Keratinocyte (primary cell): Measurements from ENCODE around the gene HLA-DMA. TPM values are rescaled to one million over a fixed set of nuclear protein-coding genes. Genes with fewer than 3 reads are reported as not detected.

Source experiments
- DNase-seq: peaks from one replicate; pipeline ENCODE4 v3.0.0-alpha.2; 2011; ENCODE audit warnings: low read depth, missing footprints, low spot score
- FAIRE-seq: peaks from 2 replicates; lab custom pipeline; 2011; peaks lifted over from hg19 to GRCh38; lab: Jason Lieb, UNC
- H2AFZ ChIP-seq: 2 replicates; pipeline ENCODE4 v1.6.0; 2012; ENCODE audit warnings: low read length, control low read depth, inconsistent platforms; ENCODE audit not compliant: control insufficient read depth
- H3K27ac ChIP-seq: 2 replicates; pipeline ENCODE4 v1.5.1; 2011; ENCODE audit warnings: low read length; ENCODE audit not compliant: control insufficient read depth, insufficient read depth
- H3K27me3 ChIP-seq: 3 replicates; pipeline ENCODE4 v1.6.0; 2011; ENCODE audit warnings: low read length; ENCODE audit not compliant: control insufficient read depth, insufficient read depth; ENCODE audit errors: extremely low read depth
- H3K36me3 ChIP-seq, 2 experiments: 2 replicates in 1 of 2; 3 replicates in 1 of 2; pipeline ENCODE4 v1.5.1; 2011; ENCODE audit warnings: low read length in 2 of 2, mild to moderate bottlenecking in 1 of 2; ENCODE audit not compliant: control insufficient read depth in 2 of 2, insufficient read depth in 2 of 2; ENCODE audit errors: extremely low read depth in 1 of 2
- H3K4me1 ChIP-seq: 3 replicates; pipeline ENCODE4 v1.5.1; 2011; ENCODE audit warnings: low read length; ENCODE audit not compliant: control insufficient read depth, insufficient read depth; ENCODE audit errors: extremely low read depth
- H3K4me2 ChIP-seq: 3 replicates; pipeline ENCODE4 v1.6.0; 2011; ENCODE audit warnings: low read depth, low read length; ENCODE audit not compliant: control insufficient read depth, insufficient read depth; ENCODE audit errors: extremely low read depth
- H3K4me3 ChIP-seq, 3 experiments: fragments of 200-600 bp in 1 of 3; sonication (generic) in 1 of 3; 2 replicates in 2 of 3; 3 replicates in 1 of 3; pipeline ENCODE4 v1.5.1; 2011 to 2016; ENCODE audit warnings: low read length in 3 of 3, mild to moderate bottlenecking in 3 of 3, control low read depth in 2 of 3, inconsistent platforms in 1 of 3, low read depth in 1 of 3, mixed read lengths in 1 of 3, mixed run types in 1 of 3, moderate library complexity in 1 of 3; ENCODE audit not compliant: control insufficient read depth in 2 of 3, insufficient read depth in 2 of 3; ENCODE audit errors: extremely low read depth in 1 of 3
- H3K79me2 ChIP-seq: 2 replicates; pipeline ENCODE4 v1.6.0; 2012; ENCODE audit warnings: low read length; ENCODE audit not compliant: control insufficient read depth, insufficient read depth
- H3K9ac ChIP-seq: 3 replicates; pipeline ENCODE4 v1.6.0; 2011; ENCODE audit warnings: low read length; ENCODE audit not compliant: control insufficient read depth, insufficient read depth; ENCODE audit errors: extremely low read depth
- H3K9me1 ChIP-seq: 3 replicates; pipeline ENCODE4 v1.6.0; 2011; ENCODE audit warnings: low read length; ENCODE audit not compliant: control insufficient read depth, insufficient read depth; ENCODE audit errors: extremely low read depth
- H3K9me3 ChIP-seq: 2 replicates; pipeline ENCODE4 v1.5.1; 2012; ENCODE audit warnings: low read depth, low read length; ENCODE audit not compliant: control insufficient read depth
- H4K20me1 ChIP-seq: 3 replicates; pipeline ENCODE4 v1.6.0; 2011; ENCODE audit warnings: low read length; ENCODE audit not compliant: control insufficient read depth, insufficient read depth; ENCODE audit errors: extremely low read depth
- CTCF ChIP-seq, 3 experiments: IDR thresholded peaks in 1 of 3; conservative IDR thresholded peaks in 1 of 3; optimal IDR thresholded peaks in 1 of 3; 2 replicates in 2 of 3; 3 replicates in 1 of 3; pipeline versions ENCODE3 to v1.5.1; 2011; ENCODE audit warnings: low read length in 3 of 3, mild to moderate bottlenecking in 3 of 3, moderate library complexity in 2 of 3, control low read depth in 1 of 3, inconsistent platforms in 1 of 3; ENCODE audit not compliant: insufficient read depth in 2 of 3; ENCODE audit errors: extremely low read depth in 1 of 3
- EZH2 ChIP-seq: IDR thresholded peaks from one replicate; pipeline ENCODE4 v1.6.1; 2012; ENCODE audit warnings: inconsistent platforms, mild to moderate bottlenecking, low read length, moderate library complexity
- dilution Hi-C: fragments of 300-500 bp; cut with MboI; formaldehyde crosslinking; loops from one replicate; pipeline ENCODE4 v1.7.0; 2020; ENCODE audit warnings: low sequenced_read_pairs; ENCODE audit not compliant: extremely low pct_ligation_motif_present
- polyA plus RNA-seq, 5 experiments: library from polyadenylated mRNA; depleted of rRNA in 3 of 5; stranded (reverse) in 3 of 5; stranded (forward) in 1 of 5; unstranded in 1 of 5; fragments of >200 nt; gene quantifications; 1 replicate in 1 of 5; 2 replicates in 3 of 5; 3 replicates in 1 of 5; pipeline versions ENCODE4 v1.2.1 to v1.2.3, GENCODE V29; 2011 to 2012; ENCODE audit warnings: missing spikeins in 2 of 5, low read depth in 1 of 5, low replicate concordance in 1 of 5

HLA-DMA gene
- polyA plus RNA-seq, 1 donor (not counting 4 experiments of a cell fraction or from before 2014, with no cell fraction given): 2.6 TPM

GRCh38 chr6:32941214-32941768, 11.6 kb downstream of the HLA-DMA start:
- no peak for DNase-seq
- no peak overlapping the region for H3K4me3 ChIP-seq
- dilution Hi-C loops: no loop called here
- TF ChIP-seq EZH2 (no peak), CTCF (optimal IDR thresholded peaks at IDR 0.05 in 1 of 3, IDR thresholded peaks at IDR 0.05 in 1 of 3, conservative IDR thresholded peaks at IDR 0.05 in 1 of 3; ENCODE audit: extremely low read depth in 1 of 3, insufficient read depth in 2 of 3, low read length in 3 of 3) (no peak)
- no peaks in the 10 kb centered on the region for H3K79me2 ChIP-seq
- H3K9me1 ChIP-seq: no peaks in the 10 kb centered on the region
- H3K9ac ChIP-seq: no peak overlapping the region
- H3K27me3 ChIP-seq: peaks cover 17% of the 10 kb centered on the region
- no peaks in the 10 kb centered on the region for H3K4me1 ChIP-seq
- H3K9me3 ChIP-seq: no peaks in the 10 kb centered on the region
- no peaks in the 10 kb centered on the region for H3K36me3 ChIP-seq
- H3K27ac ChIP-seq: no peak overlapping the region
- no peak for FAIRE-seq
- no peak overlapping the region for H2AFZ ChIP-seq
- no peak overlapping the region for H3K4me2 ChIP-seq
- H4K20me1 ChIP-seq: no peaks in the 10 kb centered on the region

- Histone ChIP-seq H3K79me2 (no peaks in the 10 kb centered on the region), H3K9ac (no peak within 1 kb of the TSS), H3K36me3 (no peaks in the 10 kb centered on the region), H4K20me1 (no peaks in the 10 kb centered on the region), H3K27me3 (peaks cover 23% of the 10 kb centered on the region), H3K9me1 (no peaks in the 10 kb centered on the region), H2AFZ (no peak within 1 kb of the TSS), H3K4me1 (no peaks in the 10 kb centered on the region), H3K4me3 (peak within 1 kb of the TSS in 1 of 3 experiments; percentile 24), H3K27ac (no peak within 1 kb of the TSS), H3K4me2 (peak within 1 kb of the TSS; percentile 50), H3K9me3 (no peaks in the 10 kb centered on the region)
- TF ChIP-seq EZH2 (no peak), CTCF (optimal IDR thresholded peaks at IDR 0.05 in 1 of 3, IDR thresholded peaks at IDR 0.05 in 1 of 3, conservative IDR thresholded peaks at IDR 0.05 in 1 of 3; ENCODE audit: extremely low read depth in 1 of 3, insufficient read depth in 2 of 3, low read length in 3 of 3) (no peak)
- dilution Hi-C loops: no loop called here
- FAIRE-seq (peak; percentile 72), DNase-seq (no peak)
Measured at GRCh38 chr6:32940656-32941213, 12.2 kb downstream of the HLA-DMA start, which contains the start of gene HLA-DMB. HLA-DMB (minus strand) TSS chr6:32941028; CDS start chr6:32940807, 221 bp downstream.
